ENCODE measurements around the gene KTN1. TPM values are rescaled to one million over a fixed set of nuclear protein-coding genes. Genes with fewer than 3 reads are reported as not detected.

KTN1 gene
- total RNA-seq, 1 experiment from 2014 or later: 199 TPM

GRCh38 chr14:55704654-55705053 is 124.6 kb downstream of the KTN1 start:
- BruUV-seq (replicated peaks): no TSS peak
- POLR2A ChIA-PET (ENCODE audit: low non-redundant PET): no interaction called here
- Histone ChIP-seq H3K36me3 (ENCODE audit: insufficient read depth, low read length, poor library complexity, severe bottlenecking) (no peaks in the 10 kb centered on the region), H3K9me3 (ENCODE audit: low read depth, low read length, poor library complexity, severe bottlenecking) (peaks cover 3% of the 10 kb centered on the region), H3K27me3 (replicated peaks; ENCODE audit: insufficient read depth, low read depth, low read length, poor library complexity) (no peaks in the 10 kb centered on the region), H3K4me3 (ENCODE audit: low read depth, low read length, poor library complexity, severe bottlenecking) (no peak overlapping the region), H3K27ac (ENCODE audit: low read depth, low read length, poor library complexity, severe bottlenecking) (no peak overlapping the region), H3K4me1 (ENCODE audit: insufficient read depth, low read length, poor library complexity, severe bottlenecking) (peaks cover 6% of the 10 kb centered on the region)
- intact Hi-C loops (cut with micrococcal nuclease; ENCODE audit: unreplicated experiment): loop anchor here (5.0 kb wide), 1 partner anchor 638 kb away; no protein-coding TSS in a partner anchor
- no peak for DNase-seq (ENCODE audit: low spot score)
- CTCF ChIA-PET: no interaction called here
- TF ChIP-seq CTCF (conservative IDR thresholded peaks at IDR 0.05; ENCODE audit: low read depth, low read length) (no peak), EZH2 (IDR thresholded peaks at IDR 0.05; ENCODE audit: borderline replicate concordance, low read depth, low read length, poor library complexity, severe bottlenecking) (no peak)

GRCh38 chr14:55705651-55706364 is 125.8 kb downstream of the KTN1 start:
- BruUV-seq (replicated peaks): no TSS peak
- intact Hi-C loops (cut with micrococcal nuclease; ENCODE audit: unreplicated experiment): loop anchor here (2.0 to 5.0 kb wide), 2 partner anchors 636 to 769 kb away; no protein-coding TSS in a partner anchor
- no peak for DNase-seq (ENCODE audit: low spot score)
- Histone ChIP-seq H3K27ac (ENCODE audit: low read depth, low read length, poor library complexity, severe bottlenecking) (no peak overlapping the region), H3K27me3 (replicated peaks; ENCODE audit: insufficient read depth, low read depth, low read length, poor library complexity) (no peaks in the 10 kb centered on the region), H3K4me3 (ENCODE audit: low read depth, low read length, poor library complexity, severe bottlenecking) (no peak overlapping the region), H3K36me3 (ENCODE audit: insufficient read depth, low read length, poor library complexity, severe bottlenecking) (no peaks in the 10 kb centered on the region), H3K4me1 (ENCODE audit: insufficient read depth, low read length, poor library complexity, severe bottlenecking) (peaks cover 6% of the 10 kb centered on the region), H3K9me3 (ENCODE audit: low read depth, low read length, poor library complexity, severe bottlenecking) (peaks cover 3% of the 10 kb centered on the region)
- POLR2A ChIA-PET (ENCODE audit: low non-redundant PET): no interaction called here
- TF ChIP-seq EZH2 (IDR thresholded peaks at IDR 0.05; ENCODE audit: borderline replicate concordance, low read depth, low read length, poor library complexity, severe bottlenecking) (no peak), CTCF (conservative IDR thresholded peaks at IDR 0.05; ENCODE audit: low read depth, low read length) (no peak)
- CTCF ChIA-PET: interaction anchor here (1.1 to 1.7 kb wide), 2 partner anchors 259 to 635 kb away, joined by 4 to 5 read pairs; no protein-coding TSS in a partner anchor

GRCh38 chr14:55706365-55706684 is 126.3 kb downstream of the KTN1 start:
- no TSS peak for BruUV-seq (replicated peaks)
- intact Hi-C loops (cut with micrococcal nuclease; ENCODE audit: unreplicated experiment): loop anchor here (2.0 to 5.0 kb wide), 2 partner anchors 636 to 768 kb away; no protein-coding TSS in a partner anchor
- H3K27me3 ChIP-seq (replicated peaks; ENCODE audit: insufficient read depth, low read depth, low read length, poor library complexity): no peaks in the 10 kb centered on the region
- H3K9me3 ChIP-seq (ENCODE audit: low read depth, low read length, poor library complexity, severe bottlenecking): no peaks in the 10 kb centered on the region
- H3K4me1 ChIP-seq (ENCODE audit: insufficient read depth, low read length, poor library complexity, severe bottlenecking): peaks cover 6% of the 10 kb centered on the region
- TF ChIP-seq CTCF (conservative IDR thresholded peaks at IDR 0.05; ENCODE audit: low read depth, low read length) (no peak), EZH2 (IDR thresholded peaks at IDR 0.05; ENCODE audit: borderline replicate concordance, low read depth, low read length, poor library complexity, severe bottlenecking) (no peak)
- H3K4me3 ChIP-seq (ENCODE audit: low read depth, low read length, poor library complexity, severe bottlenecking): no peak overlapping the region
- DNase-seq (ENCODE audit: low spot score): no peak
- no peaks in the 10 kb centered on the region for H3K36me3 ChIP-seq (ENCODE audit: insufficient read depth, low read length, poor library complexity, severe bottlenecking)
- ChIA-PET POLR2A (ENCODE audit: low non-redundant PET) (no interaction called here), CTCF (interaction anchor here (1.1 to 1.7 kb wide), 2 partner anchors 260 to 634 kb away, joined by 4 to 5 read pairs; no protein-coding TSS in a partner anchor)
- H3K27ac ChIP-seq (ENCODE audit: low read depth, low read length, poor library complexity, severe bottlenecking): no peak overlapping the region

Data from A673 (cell line).